Activated CD8-positive, alpha-beta T cell treated with anti-CD3 and anti-CD28 coated beads for 36 hours (primary cell): ENCODE results near the gene JADE2. TPM values are rescaled to one million over a fixed set of nuclear protein-coding genes. Genes with fewer than 3 reads are reported as not detected.

Experiments used
- ATAC-seq: fragments of 200-7000 bp; cut with Tn5 transposase; one replicate; pipeline ENCODE4 v1.10.0; 2021; ENCODE audit warnings: mild to moderate bottlenecking, moderate library complexity
- CTCF ChIA-PET: fragments of 350-600 bp; sonication (Branson Sonifier 250); formaldehyde crosslinking; loops from one replicate; lab custom pipeline; 2021; ENCODE audit warnings: antibody characterized with exemption; lab: Charles Lee
- POLR2A ChIA-PET: fragments of 350-600 bp; sonication (Branson Sonifier 250); formaldehyde crosslinking; loops from one replicate; lab custom pipeline; 2021; ENCODE audit warnings: antibody characterized with exemption; lab: Charles Lee
- DNase-seq: peaks from one replicate; pipeline ENCODE4 v3.0.0-alpha.2; 2020
- H3K27ac Mint-ChIP-seq: one replicate; pipeline ENCODE4 v1.8.0; 2021; ENCODE audit warnings: mild to moderate bottlenecking, mixed read lengths
- H3K27me3 Mint-ChIP-seq: one replicate; pipeline ENCODE4 v1.8.0; 2021; ENCODE audit warnings: mixed read lengths
- H3K36me3 Mint-ChIP-seq: one replicate; pipeline ENCODE4 v1.8.0; 2021; ENCODE audit warnings: low read depth, mixed read lengths
- H3K4me1 Mint-ChIP-seq: one replicate; pipeline ENCODE4 v1.8.0; 2021; ENCODE audit warnings: low read depth, mixed read lengths
- H3K4me3 Mint-ChIP-seq: one replicate; pipeline ENCODE4 v1.8.0; 2021; ENCODE audit warnings: mild to moderate bottlenecking, moderate library complexity, mixed read lengths
- H3K9me3 Mint-ChIP-seq: one replicate; pipeline ENCODE4 v1.8.0; 2021; ENCODE audit warnings: mixed read lengths
- intact Hi-C: fragments of 100-400 bp; cut with micrococcal nuclease; formaldehyde crosslinking; loops from one replicate; pipeline ENCODE4 v1.10.0; 2022
- total RNA-seq, 2 experiments: library from RNA; stranded (reverse); gene quantifications; one replicate each; pipeline ENCODE4 v1.2.3, GENCODE V29; 2021
- TF ChIP-seq, protein P1 (sequence below): fragments of 200-600 bp; IDR thresholded peaks from one replicate; pipeline ENCODE4 v1.8.0; 2022; ENCODE audit warnings: antibody characterized with exemption, mild to moderate bottlenecking

Gene JADE2
- total RNA-seq, 2 experiments from 2014 or later: 58.7 to 61.2 TPM

DNA sequence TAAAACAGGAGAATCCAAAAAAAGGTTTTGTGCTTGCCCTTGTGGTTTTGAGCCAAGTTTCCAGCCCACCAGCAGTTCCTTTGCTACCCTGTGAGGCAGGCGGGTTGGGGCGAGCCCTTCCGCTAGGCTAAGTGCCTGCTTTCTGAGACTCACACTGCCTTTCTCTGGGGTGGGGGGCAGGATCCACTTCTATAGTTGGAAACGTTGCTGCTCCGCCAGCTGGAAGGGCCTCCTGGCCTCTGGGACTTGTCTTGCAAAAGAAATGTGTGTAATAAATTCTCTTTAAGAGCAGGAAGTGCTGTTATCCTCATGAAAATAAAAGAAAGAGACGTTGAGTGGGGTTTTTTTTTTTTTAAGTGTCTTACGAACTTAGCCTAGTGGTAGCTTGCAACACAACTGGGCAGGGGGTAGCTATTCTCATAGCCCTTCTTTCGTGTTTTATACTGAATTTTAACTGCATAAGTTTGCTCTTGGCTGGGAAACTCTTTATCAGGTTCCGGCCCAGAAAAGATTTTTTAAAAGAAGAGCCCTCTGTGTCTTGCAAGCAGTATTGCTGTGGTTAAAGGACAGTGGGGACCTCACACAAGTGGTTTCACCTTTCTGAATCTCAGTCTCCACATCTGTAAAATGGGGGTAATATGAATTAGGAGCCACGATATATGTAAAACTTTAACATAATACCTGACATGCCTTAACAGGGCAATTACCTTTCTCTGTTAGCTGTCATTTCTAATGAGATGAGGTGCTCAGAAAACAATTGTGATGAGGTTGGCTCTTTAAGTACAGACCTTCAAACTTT, 19.8 kb downstream of the JADE2 start:
- CTCF ChIA-PET: interaction anchor here (0.7 to 3.0 kb wide), 10 partner anchors 9 to 136 kb away, joined by 3 to 24 read pairs (median 8); partner anchors contain the start of gene CDKN2AIPNL
- Mint-ChIP-seq H3K9me3 (no peaks in the 10 kb centered on the region), H3K27me3 (no peaks in the 10 kb centered on the region), H3K4me3 (peak overlapping the region; percentile 76), H3K27ac (peak overlapping the region; percentile 96), H3K4me1 (peaks cover 71% of the 10 kb centered on the region), H3K36me3 (peaks cover 48% of the 10 kb centered on the region)
- POLR2A ChIA-PET: interaction anchor here (1.0 to 2.7 kb wide), 9 partner anchors 9 to 173 kb away, joined by 3 to 15 read pairs (median 4); partner anchors contain the start of gene UBE2B
- ATAC-seq (no peak), DNase-seq (peak; percentile 61)
- TF ChIP-seq, protein P1, sequence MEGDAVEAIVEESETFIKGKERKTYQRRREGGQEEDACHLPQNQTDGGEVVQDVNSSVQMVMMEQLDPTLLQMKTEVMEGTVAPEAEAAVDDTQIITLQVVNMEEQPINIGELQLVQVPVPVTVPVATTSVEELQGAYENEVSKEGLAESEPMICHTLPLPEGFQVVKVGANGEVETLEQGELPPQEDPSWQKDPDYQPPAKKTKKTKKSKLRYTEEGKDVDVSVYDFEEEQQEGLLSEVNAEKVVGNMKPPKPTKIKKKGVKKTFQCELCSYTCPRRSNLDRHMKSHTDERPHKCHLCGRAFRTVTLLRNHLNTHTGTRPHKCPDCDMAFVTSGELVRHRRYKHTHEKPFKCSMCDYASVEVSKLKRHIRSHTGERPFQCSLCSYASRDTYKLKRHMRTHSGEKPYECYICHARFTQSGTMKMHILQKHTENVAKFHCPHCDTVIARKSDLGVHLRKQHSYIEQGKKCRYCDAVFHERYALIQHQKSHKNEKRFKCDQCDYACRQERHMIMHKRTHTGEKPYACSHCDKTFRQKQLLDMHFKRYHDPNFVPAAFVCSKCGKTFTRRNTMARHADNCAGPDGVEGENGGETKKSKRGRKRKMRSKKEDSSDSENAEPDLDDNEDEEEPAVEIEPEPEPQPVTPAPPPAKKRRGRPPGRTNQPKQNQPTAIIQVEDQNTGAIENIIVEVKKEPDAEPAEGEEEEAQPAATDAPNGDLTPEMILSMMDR: no peak
- intact Hi-C loops: no loop called here

DNA sequence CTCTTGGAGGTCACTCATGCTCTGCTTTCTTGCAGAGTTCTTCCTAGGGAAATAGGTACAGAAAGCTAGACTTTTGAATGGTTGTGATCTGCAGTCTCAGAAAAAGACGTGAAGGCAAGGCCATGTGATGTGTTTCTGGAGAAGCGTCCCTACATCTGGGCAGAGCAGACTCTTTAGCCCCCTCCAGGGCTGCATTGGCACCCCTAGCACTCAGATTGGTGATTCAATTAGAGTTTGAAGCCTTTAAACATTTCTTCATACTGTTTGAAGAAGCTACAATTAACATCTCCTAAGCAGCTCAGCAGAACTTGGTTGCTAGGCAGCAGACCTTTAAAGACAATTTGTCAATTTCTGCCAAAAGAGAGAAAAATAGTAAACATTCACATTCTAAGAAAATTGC, 21.6 kb downstream of the JADE2 start:
- Mint-ChIP-seq H3K36me3 (peaks cover 48% of the 10 kb centered on the region), H3K4me1 (peaks cover 72% of the 10 kb centered on the region), H3K27ac (peak overlapping the region; percentile 49), H3K27me3 (no peaks in the 10 kb centered on the region), H3K9me3 (no peaks in the 10 kb centered on the region), H3K4me3 (no peak overlapping the region)
- ChIA-PET POLR2A (interaction anchor here (0.9 to 2.7 kb wide), 8 partner anchors 9 to 176 kb away, joined by 3 to 11 read pairs (median 4); partner anchors contain the start of genes CDKN2AIPNL, JADE2 and UBE2B), CTCF (interaction anchor here (0.6 to 2.5 kb wide), 5 partner anchors 9 to 40 kb away, joined by 3 to 15 read pairs (median 4); no protein-coding TSS in a partner anchor)
- DNase-seq (no peak), ATAC-seq (no peak)
- intact Hi-C loops: no loop called here
- TF ChIP-seq, protein P1: no peak

DNA sequence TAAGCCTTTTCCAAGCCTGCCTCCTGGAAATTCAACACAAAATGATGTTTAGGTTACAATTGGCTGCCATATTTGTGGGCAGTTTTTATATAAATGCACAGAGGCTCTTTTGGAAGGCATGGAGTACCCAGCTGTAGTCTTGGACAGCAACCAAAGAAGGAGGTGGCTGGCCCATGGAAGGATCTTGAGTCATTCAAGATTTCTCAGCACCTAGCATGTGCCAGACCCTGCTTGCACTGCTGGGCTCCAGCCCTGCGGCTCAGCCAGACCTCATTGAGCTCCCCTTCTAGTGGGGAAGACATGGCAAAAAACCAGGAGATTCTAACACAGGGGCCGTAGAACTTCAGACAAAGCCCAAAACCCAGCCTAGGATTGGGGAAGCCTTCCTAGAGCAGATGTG, 22.1 kb downstream of the JADE2 start:
- Mint-ChIP-seq H3K9me3 (no peaks in the 10 kb centered on the region), H3K4me1 (peaks cover 72% of the 10 kb centered on the region), H3K4me3 (no peak overlapping the region), H3K27ac (peak overlapping the region; percentile 60), H3K36me3 (peaks cover 49% of the 10 kb centered on the region), H3K27me3 (no peaks in the 10 kb centered on the region)
- TF ChIP-seq, protein P1: no peak
- intact Hi-C loops: no loop called here
- CTCF ChIA-PET: interaction anchor here (0.6 to 1.0 kb wide), 2 partner anchors 8 to 40 kb away, joined by 3 to 7 read pairs; no protein-coding TSS in a partner anchor
- no peak for ATAC-seq
- POLR2A ChIA-PET: interaction anchor here (1.0 to 2.7 kb wide), 7 partner anchors 8 to 176 kb away, joined by 3 to 11 read pairs (median 5); partner anchors contain the start of genes CDKN2AIPNL, JADE2 and UBE2B
- no peak for DNase-seq

DNA sequence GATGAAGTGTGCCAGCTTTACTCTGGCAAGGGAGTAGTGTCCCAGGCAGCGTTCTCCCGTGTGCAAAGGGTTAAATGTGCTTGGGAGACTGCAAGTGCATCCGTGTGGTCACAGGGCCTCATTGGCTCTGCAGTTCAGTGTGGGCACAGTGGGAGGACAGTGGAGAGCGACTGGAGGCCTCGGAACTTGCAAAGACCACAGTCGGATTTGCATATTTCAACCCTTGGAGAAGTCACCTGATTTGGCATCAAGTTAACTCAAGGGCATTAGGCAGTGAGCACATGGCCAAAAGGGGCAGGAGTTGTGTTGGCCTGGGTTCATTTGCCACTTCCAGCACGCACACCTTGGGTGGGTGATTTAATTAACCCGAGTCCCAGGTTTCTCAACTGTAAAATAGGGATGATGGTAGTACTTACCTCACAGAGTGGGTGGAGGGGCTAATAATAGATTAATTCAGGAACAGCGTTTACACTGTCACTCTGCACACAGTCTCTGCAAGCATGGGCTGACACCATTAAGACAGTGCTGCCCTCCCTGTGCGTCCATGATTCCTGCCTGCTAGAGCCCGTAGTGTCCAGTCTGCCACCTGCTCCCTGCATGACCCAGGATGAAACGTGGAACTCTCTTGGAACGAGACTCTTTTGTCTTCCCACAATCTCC, 22.7 kb downstream of the JADE2 start:
- Mint-ChIP-seq H3K4me1 (peaks cover 72% of the 10 kb centered on the region), H3K27ac (peak overlapping the region; percentile 88), H3K27me3 (no peaks in the 10 kb centered on the region), H3K36me3 (peaks cover 52% of the 10 kb centered on the region), H3K9me3 (no peaks in the 10 kb centered on the region), H3K4me3 (no peak overlapping the region)
- ChIA-PET CTCF (no interaction called here), POLR2A (interaction anchor here (1.3 to 1.7 kb wide), 3 partner anchors 22 to 177 kb away, joined by 4 to 11 read pairs (median 5); partner anchors contain the start of genes JADE2 and UBE2B)
- ATAC-seq (no peak), DNase-seq (no peak)
- intact Hi-C loops: no loop called here
- TF ChIP-seq, protein P1: no peak
